Heart right ventricle (tissue), 16 donors: ENCODE results near the gene ADD3. TPM values are rescaled to one million over a fixed set of nuclear protein-coding genes. Genes with fewer than 3 reads are reported as not detected.
A peak's percentile ranks its signal among the peaks of the same experiment; 100 is the strongest.

Experiments used
- ATAC-seq, 8 donors: fragments of 200-7000 bp; cut with Tn5 transposase; one replicate each; pipeline ENCODE4 v1.9.1; 2020; ENCODE audit warnings: mild to moderate bottlenecking in 8 of 8, moderate library complexity in 8 of 8, moderate number of reproducible peaks in 1 of 8
- DNase-seq, 2 donors: peaks; one replicate each; pipeline ENCODE4 v3.0.0-alpha.2; 2020
- H3K27ac ChIP-seq, 10 donors: fragments of 200-600 bp; sonication (generic) in 2 of 10; one replicate each; pipeline versions ENCODE4 v1.5.0 to v1.8.0; 2020 to 2022; ENCODE audit warnings: mild to moderate bottlenecking in 3 of 10
- H3K27me3 ChIP-seq, 7 donors: fragments of 200-600 bp; one replicate each; pipeline ENCODE4 v1.8.0; 2021 to 2022; ENCODE audit warnings: mild to moderate bottlenecking in 2 of 7
- H3K36me3 ChIP-seq, 9 donors: fragments of 200-600 bp; sonication (generic) in 1 of 9; one replicate each; pipeline versions ENCODE4 v1.5.0 to v1.8.0; 2020 to 2022; ENCODE audit warnings: mild to moderate bottlenecking in 2 of 9
- H3K4me1 ChIP-seq, 9 donors: fragments of 200-600 bp; sonication (generic) in 1 of 9; one replicate each; pipeline versions ENCODE4 v1.5.0 to v1.8.0; 2020 to 2022; ENCODE audit warnings: mild to moderate bottlenecking in 4 of 9
- H3K4me3 ChIP-seq, 10 donors: fragments of 200-600 bp; sonication (generic) in 2 of 10; one replicate each; pipeline versions ENCODE4 v1.5.0 to v1.8.0; 2020 to 2022; ENCODE audit warnings: mild to moderate bottlenecking in 7 of 10, moderate library complexity in 2 of 10
- H3K9me3 ChIP-seq, 11 donors: fragments of 200-600 bp in 10 of 11; sonication (generic) in 2 of 11; one replicate each; pipeline versions ENCODE4 v1.5.0 to v1.8.0; 2013 to 2022; ENCODE audit warnings: mild to moderate bottlenecking in 2 of 11, control low read depth in 1 of 11, moderate library complexity in 1 of 11
- CTCF ChIP-seq, 9 donors: fragments of 200-600 bp; sonication (generic) in 2 of 9; IDR thresholded peaks; one replicate each; pipeline versions ENCODE4 v1.5.0 to v1.8.0; 2021 to 2022; ENCODE audit warnings: antibody characterized with exemption in 9 of 9, mild to moderate bottlenecking in 5 of 9, moderate library complexity in 1 of 9
- WGBS, 2 donors: extraction: QIAGEN DNeasy Blood & Tissue Kit; methylation state at CpG; one replicate each; pipeline ENCODE4 v1.1.7; 2013; ENCODE audit warnings: inconsistent platforms in 1 of 2; 5-methylcytosine and 5-hydroxymethylcytosine counted together
- intact Hi-C, 10 donors: fragments of 100-400 bp; cut with DNase I; formaldehyde crosslinking; loops; one replicate each; pipeline versions ENCODE4 v1.11.1 to v1.14.2; 2022
- polyA plus RNA-seq, 2 donors: library from polyadenylated mRNA; stranded (reverse); fragments of 200-250 nt; gene quantifications; one replicate each; pipeline ENCODE4 v1.2.3, GENCODE V29; 2013
- total RNA-seq, 10 donors: library from RNA; stranded (reverse); fragmentation: NEBNext Ultra II Directional in 3 of 10; extraction: Animal tissue kit (Norgen Biotek cat#: 25700) in 3 of 10; gene quantifications; one replicate each; pipeline versions ENCODE4 v1.2.1 to v1.2.4, GENCODE V29; 2021 to 2023
- donor health status: Arrhythmogenic right ventricular cardiomyopathy.
- donor health status: ischemic (EF 13 %, LVEDD 7.1; RV severe dilation, severe dysfunction).
- donor health status: healthy with polysubstance abuse.
- donor health status: DM: no; HTN: yes; CAD: no.
- donor health status: DM: no; HTN: no; CAD: no.
- donor health status: ischemic (EF 25% LVEDD 6.9; RV normal size, moderate dysfunction).
- donor health status: ischemic (EF 25% LVEDD 5.7; RV mildly dilated, moderate dysfunction).
- donor health status: healthy.
- donor health status: DM: yes; HTN: yes; CAD: no.
- donor health status: Ischemic cardiomyopathy.
- donor health status: ischemic (EF 35%, LVEDD 5.7; RV mildly dilated, moderate dysfunction).
- donor health status: nonischemic (EF 11% LVEDD 7.7; RV severe dilation, severe dysfunction).
- donor health status: DM: yes; HTN: yes; CAD: no.
- donor health status: PGD.
- donor health status: ischemic (EF 29% LVEDD 5.4; RV normal size, mild dysfunction).
- donor health status: nonischemic (EF 23%, LVEDD 6.1; RV moderate dilation, normal function).

Gene ADD3
- total and polyA plus RNA-seq, 12 donors: 28.0 to 106 (median 87.8) TPM

- Histone ChIP-seq H3K4me1 (peaks cover 0 to 10% (median 0%) of the 10 kb centered on the region in 9 donors), H3K36me3 (peaks cover 0 to 58% (median 18%) of the 10 kb centered on the region in 9 donors), H3K4me3 (no peak overlapping the region), H3K9me3 (no peaks in the 10 kb centered on the region), H3K27me3 (no peaks in the 10 kb centered on the region), H3K27ac (no peak overlapping the region)
- 96% methylated on average over 6 of the region's 6 CpGs for WGBS, 2 donors
- intact Hi-C loops: loop anchor here in 1 of 10 donors (5.0 kb wide), 1 partner anchor 130 kb away; no protein-coding TSS in a partner anchor
- DNase-seq (no peak), ATAC-seq (no peak)
- TF ChIP-seq CTCF (IDR thresholded peaks at IDR 0.05): no peak
These were observed 99.6 kb downstream of the ADD3 start for GRCh38 chr10:110107430-110107829.

- Histone ChIP-seq H3K36me3 (peaks cover 0 to 59% (median 21%) of the 10 kb centered on the region in 9 donors), H3K4me3 (no peak overlapping the region), H3K27ac (no peak overlapping the region), H3K9me3 (no peaks in the 10 kb centered on the region), H3K27me3 (no peaks in the 10 kb centered on the region), H3K4me1 (peaks cover 0 to 10% (median 0%) of the 10 kb centered on the region in 9 donors)
- intact Hi-C loops: loop anchor here in 1 of 10 donors (5.0 kb wide), 1 partner anchor 131 kb away; no protein-coding TSS in a partner anchor
- no peak for ATAC-seq
- no peak for TF ChIP-seq CTCF (IDR thresholded peaks at IDR 0.05)
- DNase-seq: no peak
These were observed 100.1 kb downstream of the ADD3 start for GRCh38 chr10:110107887-110108286.

GRCh38 chr10:110109511-110109910, 101.7 kb downstream of the ADD3 start:
- Histone ChIP-seq H3K27me3 (no peaks in the 10 kb centered on the region), H3K27ac (no peak overlapping the region), H3K9me3 (no peaks in the 10 kb centered on the region), H3K4me1 (peaks cover 0 to 18% (median 5%) of the 10 kb centered on the region in 9 donors), H3K36me3 (peaks cover 0 to 59% (median 12%) of the 10 kb centered on the region in 9 donors), H3K4me3 (no peak overlapping the region)
- intact Hi-C loops: loop anchor here in 1 of 10 donors (5.0 kb wide), 1 partner anchor 132 kb away; no protein-coding TSS in a partner anchor
- TF ChIP-seq CTCF (IDR thresholded peaks at IDR 0.05): no peak
- no peak for DNase-seq
- ATAC-seq: no peak

- intact Hi-C loops: loop anchor here in 3 of 10 donors (5.0 to 10.0 kb wide), 3 partner anchors 103 to 226 kb away; partner anchors contain the start of gene ADD3 (in 2 of the 3)
- no peak overlapping the region for H3K4me3 ChIP-seq
- H3K36me3 ChIP-seq: peaks cover 0 to 63% (median 10%) of the 10 kb centered on the region in 9 donors
- no peaks in the 10 kb centered on the region for H3K27me3 ChIP-seq
- 96 to 100% methylated on average over 3 of the region's 3 CpGs for WGBS, 2 donors
- H3K27ac ChIP-seq: no peak overlapping the region
- DNase-seq: no peak
- peaks cover 0 to 18% (median 5%) of the 10 kb centered on the region in 9 donors for H3K4me1 ChIP-seq
- H3K9me3 ChIP-seq: no peaks in the 10 kb centered on the region
- TF ChIP-seq CTCF (IDR thresholded peaks at IDR 0.05): no peak
- peak in 1 of 8 donors; percentile 34 for ATAC-seq
These were observed 102.6 kb downstream of the ADD3 start for GRCh38 chr10:110110338-110110737.
